Stimulated activated naive B cell treated with anti-CD40 and anti-IgM and Interleukin-4, amounts not matched to agents 10 μg/mL and 1 μg/mL and 100 μg/mL, for 72 hours (primary cell): ENCODE results near the gene LRRC36.
A peak's percentile ranks its signal among the peaks of the same experiment; 100 is the strongest.

ENCODE experiments used
- ATAC-seq, 2 donors: fragments of 150-1000 bp; cut with Tn5 transposase; replicated peaks; 2 replicates each; pipeline ENCODE4 v1.10.0; 2021; ENCODE audit warnings: moderate library complexity in 1 of 2
- DNase-seq: peaks from one replicate; pipeline ENCODE4 v3.0.0; 2021
- H3K27ac Mint-ChIP-seq: one replicate; pipeline ENCODE4 v1.8.0; 2022; ENCODE audit warnings: mild to moderate bottlenecking, mixed read lengths
- H3K27me3 Mint-ChIP-seq, 2 donors: one replicate each; pipeline ENCODE4 v1.8.0; 2022; ENCODE audit warnings: mixed read lengths in 2 of 2
- H3K36me3 Mint-ChIP-seq, 2 donors: one replicate each; pipeline ENCODE4 v1.8.0; 2022; ENCODE audit warnings: mixed read lengths in 2 of 2, mild to moderate bottlenecking in 1 of 2
- H3K4me1 Mint-ChIP-seq, 2 donors: one replicate each; pipeline ENCODE4 v1.8.0; 2022; ENCODE audit warnings: mixed read lengths in 2 of 2, mild to moderate bottlenecking in 1 of 2
- H3K4me3 Mint-ChIP-seq, 2 donors: one replicate each; pipeline ENCODE4 v1.8.0; 2022; ENCODE audit warnings: mild to moderate bottlenecking in 2 of 2, mixed read lengths in 2 of 2, moderate library complexity in 1 of 2
- H3K9me3 Mint-ChIP-seq, 2 donors: one replicate each; pipeline ENCODE4 v1.8.0; 2022; ENCODE audit warnings: mixed read lengths in 2 of 2, mild to moderate bottlenecking in 1 of 2

Gene LRRC36

DNA sequence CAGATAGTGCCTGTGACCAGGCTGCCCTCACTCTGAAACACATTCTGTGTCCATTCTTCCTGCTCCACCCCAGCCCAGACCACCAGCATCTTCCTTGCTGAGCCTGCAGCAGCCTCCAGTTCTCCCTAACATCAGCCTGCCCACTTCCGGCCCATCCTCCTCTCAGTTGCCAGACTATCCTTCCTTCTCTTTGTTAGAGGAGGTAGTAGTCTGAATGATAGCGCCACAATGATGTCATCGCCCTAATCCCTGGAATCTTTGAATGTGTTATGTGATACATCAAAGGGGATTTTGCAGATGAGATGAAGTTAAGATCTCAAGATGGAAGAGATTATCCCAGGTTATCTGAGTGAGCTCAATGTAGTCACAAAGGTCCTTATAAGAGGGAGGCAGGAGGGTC is 92.9 kb downstream of the LRRC36 start:
- DNase-seq = no peak
- no peaks in the 10 kb centered on the region for H3K9me3 Mint-ChIP-seq
- H3K36me3 Mint-ChIP-seq = no peaks in the 10 kb centered on the region
- H3K27me3 Mint-ChIP-seq = peaks cover 18 to 44% of the 10 kb centered on the region in 2 donors
- no peak overlapping the region for H3K27ac Mint-ChIP-seq
- H3K4me1 Mint-ChIP-seq = peaks cover 9 to 16% of the 10 kb centered on the region in 2 donors
- no peak for ATAC-seq
- no peak overlapping the region for H3K4me3 Mint-ChIP-seq

DNA sequence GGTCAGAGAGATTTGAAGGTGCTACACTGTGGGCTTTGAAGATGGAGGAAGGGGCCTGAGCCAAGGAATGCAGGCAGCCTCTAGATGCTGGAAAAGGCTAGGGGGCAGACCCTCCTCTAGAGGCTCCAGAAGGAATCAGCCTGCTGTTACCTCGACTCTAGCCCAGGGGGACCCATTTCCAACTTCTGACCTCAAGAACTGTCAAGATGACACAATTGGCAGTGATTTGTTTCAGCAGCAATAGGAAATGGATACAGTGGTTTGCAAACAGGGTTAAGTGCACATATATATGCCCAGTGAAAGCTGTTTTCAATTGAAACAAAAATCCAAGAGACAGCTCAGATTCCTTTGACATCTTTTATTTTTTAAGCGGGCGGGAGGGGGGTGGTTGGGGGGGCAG is 93.3 kb downstream of the LRRC36 start:
- peaks cover 7 to 13% of the 10 kb centered on the region in 2 donors for H3K4me1 Mint-ChIP-seq
- no peak for ATAC-seq
- DNase-seq = no peak
- peaks cover 22 to 49% of the 10 kb centered on the region in 2 donors for H3K27me3 Mint-ChIP-seq
- no peaks in the 10 kb centered on the region for H3K9me3 Mint-ChIP-seq
- no peaks in the 10 kb centered on the region for H3K36me3 Mint-ChIP-seq
- no peak overlapping the region for H3K27ac Mint-ChIP-seq
- H3K4me3 Mint-ChIP-seq = no peak overlapping the region

- DNase-seq = no peak
- Mint-ChIP-seq H3K4me1 (peaks cover 4 to 6% of the 10 kb centered on the region in 2 donors), H3K27ac (no peak overlapping the region), H3K36me3 (no peaks in the 10 kb centered on the region), H3K9me3 (no peaks in the 10 kb centered on the region), H3K4me3 (no peak overlapping the region), H3K27me3 (peaks cover 22 to 49% of the 10 kb centered on the region in 2 donors)
- no peak for ATAC-seq
These were observed 94.4 kb downstream of the LRRC36 start for GRCh38 chr16:67421030-67421429.

- ATAC-seq = no peak
- DNase-seq = no peak
- H3K27ac Mint-ChIP-seq = no peak overlapping the region
- peaks cover 24 to 48% of the 10 kb centered on the region in 2 donors for H3K27me3 Mint-ChIP-seq
- no peak overlapping the region for H3K4me3 Mint-ChIP-seq
- H3K4me1 Mint-ChIP-seq = peaks cover 0 to 2% of the 10 kb centered on the region in 2 donors
- no peaks in the 10 kb centered on the region for H3K36me3 Mint-ChIP-seq
- no peaks in the 10 kb centered on the region for H3K9me3 Mint-ChIP-seq
These were observed 96.4 kb downstream of the LRRC36 start for GRCh38 chr16:67423015-67423414.

- Mint-ChIP-seq H3K27me3 (peaks cover 24 to 48% of the 10 kb centered on the region in 2 donors), H3K4me3 (no peak overlapping the region)
These were observed 97.1 kb downstream of the LRRC36 start for GRCh38 chr16:67423611-67424260.

DNA sequence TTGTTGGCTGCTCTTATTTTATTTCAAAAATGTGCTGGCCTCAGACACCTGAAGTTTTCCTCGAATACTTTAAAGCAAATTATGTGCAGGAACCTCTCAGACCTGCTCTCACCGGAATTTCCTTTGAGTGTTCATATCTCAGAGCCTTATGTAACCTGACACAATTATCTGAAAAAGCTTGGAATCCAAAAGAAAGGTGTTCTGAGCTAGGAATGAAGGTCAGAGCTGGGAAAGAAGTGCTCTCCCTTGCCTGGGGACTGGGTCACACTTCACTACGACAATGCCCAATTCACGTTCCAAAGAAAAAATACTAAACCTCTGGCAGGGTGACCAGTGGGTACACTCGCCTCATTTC is 97.6 kb downstream of the LRRC36 start:
- H3K27ac Mint-ChIP-seq = no peak overlapping the region
- no peak overlapping the region for H3K4me3 Mint-ChIP-seq
- no peaks in the 10 kb centered on the region for H3K9me3 Mint-ChIP-seq
- H3K36me3 Mint-ChIP-seq = no peaks in the 10 kb centered on the region
- peaks cover 28 to 51% of the 10 kb centered on the region in 2 donors for H3K27me3 Mint-ChIP-seq
- ATAC-seq (no peak), DNase-seq (no peak)
- H3K4me1 Mint-ChIP-seq = peaks cover 0 to 4% of the 10 kb centered on the region in 2 donors

More at GRCh38 chr16:67423611-67424260, 97.1 kb downstream of the LRRC36 start:
- no peak for ATAC-seq
- Mint-ChIP-seq H3K4me1 (peaks cover 0 to 4% of the 10 kb centered on the region in 2 donors), H3K27ac (no peak overlapping the region), H3K36me3 (no peaks in the 10 kb centered on the region), H3K9me3 (no peaks in the 10 kb centered on the region)
- DNase-seq = no peak

DNA sequence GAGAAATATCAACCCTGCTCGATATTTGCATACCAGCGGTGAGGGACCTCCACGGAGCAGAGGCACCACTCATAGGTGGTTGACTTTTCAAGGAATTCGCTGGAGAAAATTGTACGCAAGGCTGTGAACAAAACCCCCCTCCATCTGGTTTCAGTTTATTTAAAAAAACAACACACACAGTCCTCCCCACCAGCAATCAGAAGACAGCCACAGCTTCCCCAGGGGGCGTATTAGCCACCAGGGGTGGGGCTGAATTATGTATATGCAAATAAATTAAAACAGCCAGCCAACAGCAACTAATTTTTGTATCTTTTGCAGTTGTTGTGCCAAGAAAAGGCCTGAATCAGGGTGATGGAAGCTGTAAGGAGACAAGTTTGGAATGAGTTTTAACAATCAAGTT is 98.4 kb downstream of the LRRC36 start:
- Mint-ChIP-seq H3K27ac (no peak overlapping the region), H3K36me3 (no peaks in the 10 kb centered on the region), H3K4me3 (no peak overlapping the region), H3K27me3 (peaks cover 28 to 51% of the 10 kb centered on the region in 2 donors), H3K4me1 (peaks cover 1 to 4% of the 10 kb centered on the region in 2 donors), H3K9me3 (no peaks in the 10 kb centered on the region)
- no peak for ATAC-seq
- no peak for DNase-seq

DNA sequence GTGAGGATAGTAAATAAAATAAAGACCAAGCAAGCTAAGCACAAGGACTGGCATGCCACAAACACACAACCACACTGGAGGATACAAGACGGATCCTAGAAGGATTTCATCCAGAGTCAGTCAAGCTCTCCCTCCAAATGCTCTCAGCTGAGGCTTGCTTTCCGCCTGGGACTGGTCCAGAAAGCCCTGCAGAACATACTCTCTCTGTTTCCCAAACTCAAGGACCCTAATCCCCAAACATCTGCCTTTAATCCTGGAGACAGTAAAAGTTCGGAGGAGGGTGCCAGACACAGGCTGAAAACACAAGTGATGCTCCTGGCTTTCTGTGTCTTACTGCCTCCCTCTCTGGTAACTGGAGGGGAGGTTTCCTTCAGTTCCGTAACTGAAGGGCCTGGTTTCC is 99.0 kb downstream of the LRRC36 start:
- Mint-ChIP-seq H3K27me3 (peaks cover 33 to 56% of the 10 kb centered on the region in 2 donors), H3K4me3 (no peak overlapping the region), H3K9me3 (no peaks in the 10 kb centered on the region), H3K27ac (no peak overlapping the region), H3K36me3 (no peaks in the 10 kb centered on the region), H3K4me1 (peaks cover 6 to 8% of the 10 kb centered on the region in 2 donors)
- no peak for ATAC-seq
- no peak for DNase-seq

- H3K4me3 Mint-ChIP-seq = no peak overlapping the region
- DNase-seq = no peak
- peaks cover 33 to 57% of the 10 kb centered on the region in 2 donors for H3K27me3 Mint-ChIP-seq
- no peaks in the 10 kb centered on the region for H3K9me3 Mint-ChIP-seq
- H3K4me1 Mint-ChIP-seq = peaks cover 7 to 8% of the 10 kb centered on the region in 2 donors
- H3K27ac Mint-ChIP-seq = no peak overlapping the region
- H3K36me3 Mint-ChIP-seq = no peaks in the 10 kb centered on the region
- no peak for ATAC-seq
These were observed 99.4 kb downstream of the LRRC36 start for GRCh38 chr16:67426022-67426421.

GRCh38 chr16:67426950-67427349 is 100.3 kb downstream of the LRRC36 start:
- DNase-seq (no peak), ATAC-seq (no peak)
- H3K4me1 Mint-ChIP-seq = peaks cover 11 to 14% of the 10 kb centered on the region in 2 donors
- H3K27ac Mint-ChIP-seq = no peak overlapping the region
- H3K4me3 Mint-ChIP-seq = no peak overlapping the region
- peaks cover 33 to 57% of the 10 kb centered on the region in 2 donors for H3K27me3 Mint-ChIP-seq
- H3K9me3 Mint-ChIP-seq = no peaks in the 10 kb centered on the region
- no peaks in the 10 kb centered on the region for H3K36me3 Mint-ChIP-seq

DNA sequence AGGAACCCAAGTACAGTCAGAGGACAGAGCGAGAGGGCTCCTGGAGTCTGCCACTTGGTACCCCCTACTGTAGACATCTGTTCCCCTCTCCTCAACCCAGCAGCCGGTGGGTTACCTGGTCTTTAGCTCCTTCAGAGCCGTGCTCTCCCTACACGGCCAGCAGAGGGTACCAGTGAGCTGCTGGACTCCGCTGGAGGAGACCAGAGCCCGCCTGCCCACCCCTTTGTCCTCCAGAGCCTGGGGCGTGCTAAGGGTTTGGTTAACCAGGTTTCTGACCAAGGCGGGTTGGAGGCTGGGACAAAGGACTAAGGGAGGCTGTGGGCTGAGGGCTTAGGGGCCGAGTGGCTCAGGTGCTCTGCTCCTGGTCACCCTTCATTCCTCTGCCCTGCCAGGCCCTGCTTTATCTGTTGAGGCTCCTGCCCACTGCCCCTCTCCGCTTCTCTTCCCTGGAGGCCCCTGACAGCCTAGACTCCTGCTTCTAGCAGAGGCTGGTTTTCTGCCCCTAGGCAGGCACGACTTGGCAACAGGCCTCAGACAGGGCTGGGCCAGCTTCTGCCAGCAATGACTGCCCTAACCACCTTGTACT is 101.6 kb downstream of the LRRC36 start:
- DNase-seq (peak; percentile 46), ATAC-seq (peak; percentile 72 to 74)
- Mint-ChIP-seq H3K4me1 (peaks cover 19 to 27% of the 10 kb centered on the region in 2 donors), H3K9me3 (no peaks in the 10 kb centered on the region), H3K4me3 (no peak overlapping the region), H3K27me3 (peaks cover 41 to 53% of the 10 kb centered on the region in 2 donors), H3K27ac (no peak overlapping the region), H3K36me3 (peaks cover 2 to 7% of the 10 kb centered on the region in 2 donors)

GRCh38 chr16:67429053-67429798 is 102.6 kb downstream of the LRRC36 start:
- DNase-seq = no peak
- peaks cover 42 to 47% of the 10 kb centered on the region in 2 donors for H3K27me3 Mint-ChIP-seq
- ATAC-seq = no peak
- no peaks in the 10 kb centered on the region for H3K9me3 Mint-ChIP-seq
- peak overlapping the region; percentile 54 to 55 for H3K4me3 Mint-ChIP-seq
- H3K27ac Mint-ChIP-seq = no peak overlapping the region
- peaks cover 23 to 33% of the 10 kb centered on the region in 2 donors for H3K4me1 Mint-ChIP-seq
- peaks cover 7 to 15% of the 10 kb centered on the region in 2 donors for H3K36me3 Mint-ChIP-seq

- ATAC-seq (no peak), DNase-seq (no peak)
- H3K36me3 Mint-ChIP-seq = peaks cover 9 to 16% of the 10 kb centered on the region in 2 donors
- peaks cover 27 to 41% of the 10 kb centered on the region in 2 donors for H3K4me1 Mint-ChIP-seq
- peaks cover 38 to 42% of the 10 kb centered on the region in 2 donors for H3K27me3 Mint-ChIP-seq
- H3K4me3 Mint-ChIP-seq = peak overlapping the region; percentile 84 to 85
- no peaks in the 10 kb centered on the region for H3K9me3 Mint-ChIP-seq
- no peak overlapping the region for H3K27ac Mint-ChIP-seq
These were observed 103.3 kb downstream of the LRRC36 start for GRCh38 chr16:67429799-67430503.

DNA sequence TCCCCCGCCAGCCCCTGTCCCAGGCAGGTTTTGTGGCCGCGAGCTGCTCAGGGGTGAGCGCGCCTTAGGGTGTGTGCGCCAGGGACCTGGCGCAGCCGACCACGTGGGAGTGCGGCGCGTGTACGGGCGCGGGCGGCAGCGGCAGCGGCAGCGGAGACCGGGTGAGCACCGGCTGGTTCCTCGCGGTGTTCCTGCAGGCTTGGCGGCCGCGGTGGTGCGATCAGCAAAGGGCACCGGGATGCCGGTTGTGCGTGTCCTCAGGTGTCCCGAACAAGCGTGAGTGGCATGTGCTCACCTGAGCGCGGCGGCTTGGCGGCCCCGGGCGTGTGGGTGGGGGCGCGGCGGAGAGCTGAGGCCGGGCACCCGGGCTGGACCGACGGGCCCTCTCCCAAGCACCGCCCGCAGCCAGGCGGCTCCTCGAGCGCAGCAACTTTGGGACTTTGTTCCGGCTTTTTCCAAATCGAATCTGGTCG is 103.9 kb downstream of the LRRC36 start:
- H3K4me1 Mint-ChIP-seq = peaks cover 32 to 46% of the 10 kb centered on the region in 2 donors
- H3K4me3 Mint-ChIP-seq = peak overlapping the region; percentile 84 to 85
- ATAC-seq (peak; percentile 12 to 14), DNase-seq (no peak)
- H3K27ac Mint-ChIP-seq = no peak overlapping the region
- H3K9me3 Mint-ChIP-seq = no peaks in the 10 kb centered on the region
- H3K36me3 Mint-ChIP-seq = peaks cover 9 to 17% of the 10 kb centered on the region in 2 donors
- peaks cover 35 to 36% of the 10 kb centered on the region in 2 donors for H3K27me3 Mint-ChIP-seq
